HEK293 (cell line): ENCODE results near the gene TPH1.

Source experiments
- CTCF ChIA-PET: fragments of 350-600 bp; formaldehyde crosslinking; extraction: SDS; loops from one replicate; lab custom pipeline; 2021; ENCODE audit warnings: antibody characterized with exemption; lab: Yijun Ruan, JAX
- POLR2A ChIA-PET: fragments of 300-600 bp; formaldehyde crosslinking; extraction: SDS; loops from one replicate; lab custom pipeline; 2020; ENCODE audit warnings: antibody characterized with exemption, inconsistent platforms; lab: Yijun Ruan, JAX
- H3K27ac ChIP-seq: fragments of 200-500 bp; sonication (Bioruptor generic); 2 replicates; pipeline ENCODE4 v1.5.1; 2014; ENCODE audit warnings: low read depth, low read length, control low read depth, inconsistent platforms; ENCODE audit errors: extremely low read depth
- H3K36me3 ChIP-seq, 2 experiments: fragments of 200-500 bp in 1 of 2; sonication (Bioruptor generic) in 1 of 2; 1 replicate in 1 of 2; 2 replicates in 1 of 2; pipeline ENCODE4 v1.5.1; 2014 to 2017; ENCODE audit warnings: inconsistent platforms in 2 of 2, low read length in 2 of 2; ENCODE audit not compliant: control insufficient read depth in 2 of 2, insufficient read depth in 1 of 2
- H3K4me1 ChIP-seq: fragments of 200-500 bp; sonication (Bioruptor generic); 2 replicates; pipeline ENCODE4 v1.5.1; 2014; ENCODE audit warnings: mild to moderate bottlenecking, low read length, inconsistent platforms; ENCODE audit not compliant: control insufficient read depth, insufficient read depth
- H3K4me3 ChIP-seq: 2 replicates; pipeline ENCODE4 v1.5.1; 2011; ENCODE audit warnings: low read depth, mild to moderate bottlenecking, control low read depth, low read length, moderate library complexity
- H3K9me3 ChIP-seq: fragments of 200-500 bp; sonication (Bioruptor generic); 2 replicates; pipeline ENCODE4 v1.5.1; 2014; ENCODE audit warnings: low read depth, low read length, inconsistent platforms; ENCODE audit not compliant: control insufficient read depth, insufficient read depth
- ATF2 ChIP-seq: fragments of 450-650 bp; formaldehyde crosslinking; IDR thresholded peaks from 2 replicates; pipeline ENCODE4 v1.5.1; 2016; ENCODE audit warnings: missing biosample characterization, missing genetic modification characterization, low read depth
- CTCF ChIP-seq: fragments of 450-650 bp; formaldehyde crosslinking; IDR thresholded peaks from 2 replicates; pipeline ENCODE4 v1.5.1; 2016; ENCODE audit warnings: missing biosample characterization, missing genetic modification characterization
- OSR2 ChIP-seq: fragments of 450-650 bp; formaldehyde crosslinking; IDR thresholded peaks from 2 replicates; pipeline ENCODE4 v1.5.1; 2016; ENCODE audit warnings: missing biosample characterization, missing genetic modification characterization
- SP2 ChIP-seq: fragments of 450-650 bp; formaldehyde crosslinking; IDR thresholded peaks from 2 replicates; pipeline ENCODE4 v1.5.1; 2016; ENCODE audit warnings: missing biosample characterization, missing genetic modification characterization
- TSHZ1 ChIP-seq: fragments of 450-650 bp; formaldehyde crosslinking; IDR thresholded peaks from 2 replicates; pipeline ENCODE4 v1.5.1; 2016; ENCODE audit warnings: missing biosample characterization, missing genetic modification characterization, borderline replicate concordance
- ZFP3 ChIP-seq: fragments of 450-650 bp; formaldehyde crosslinking; IDR thresholded peaks from 2 replicates; pipeline ENCODE4 v1.5.1; 2016; ENCODE audit warnings: low read depth, missing biosample characterization, missing genetic modification characterization
- ZNF155 ChIP-seq: fragments of 450-650 bp; formaldehyde crosslinking; IDR thresholded peaks from 2 replicates; pipeline ENCODE4 v1.5.1; 2016; ENCODE audit warnings: missing biosample characterization, missing genetic modification characterization
- ZNF274 ChIP-seq, 2 experiments: fragments of 200-500 bp in 1 of 2; fragments of 450-650 bp in 1 of 2; sonication (Bioruptor generic) in 1 of 2; formaldehyde crosslinking in 1 of 2; IDR thresholded peaks; 2 replicates each; pipeline versions ENCODE4 v1.5.1 to v1.6.1; 2014 to 2016; ENCODE audit warnings: borderline replicate concordance in 1 of 2, inconsistent platforms in 1 of 2, low read length in 1 of 2, missing biosample characterization in 1 of 2, missing genetic modification characterization in 1 of 2
- ZNF311 ChIP-seq: fragments of 450-650 bp; formaldehyde crosslinking; IDR thresholded peaks from 2 replicates; pipeline ENCODE4 v1.5.1; 2017; ENCODE audit warnings: missing biosample characterization, missing genetic modification characterization, borderline replicate concordance
- ZNF404 ChIP-seq: fragments of 450-650 bp; formaldehyde crosslinking; IDR thresholded peaks from 2 replicates; pipeline ENCODE4 v1.5.1; 2017; ENCODE audit warnings: missing biosample characterization, missing genetic modification characterization
- ZNF473 ChIP-seq: fragments of 450-650 bp; formaldehyde crosslinking; IDR thresholded peaks from 2 replicates; pipeline ENCODE4 v1.5.1; 2017; ENCODE audit warnings: missing biosample characterization, missing genetic modification characterization
- ZNF510 ChIP-seq: fragments of 450-650 bp; formaldehyde crosslinking; IDR thresholded peaks from 2 replicates; pipeline ENCODE4 v1.5.1; 2018; ENCODE audit warnings: mild to moderate bottlenecking, missing genetic modification characterization, missing biosample characterization; ENCODE audit not compliant: insufficient replicate concordance
- ZNF521 ChIP-seq: fragments of 450-650 bp; formaldehyde crosslinking; IDR thresholded peaks from 2 replicates; pipeline ENCODE4 v1.5.1; 2017; ENCODE audit warnings: missing biosample characterization, mild to moderate bottlenecking, missing genetic modification characterization
- ZNF549 ChIP-seq: fragments of 450-650 bp; IDR thresholded peaks from 2 replicates; pipeline ENCODE4 v1.5.1; 2018; ENCODE audit warnings: missing biosample characterization, missing genetic modification characterization, mild to moderate bottlenecking, inconsistent platforms, moderate library complexity
- ZNF670 ChIP-seq: fragments of 450-650 bp; formaldehyde crosslinking; IDR thresholded peaks from 2 replicates; pipeline ENCODE4 v1.5.1; 2016; ENCODE audit warnings: missing biosample characterization, missing genetic modification characterization, low read depth
- ZSCAN16 ChIP-seq: fragments of 450-650 bp; formaldehyde crosslinking; IDR thresholded peaks from 2 replicates; pipeline ENCODE4 v1.5.1; 2016; ENCODE audit warnings: missing biosample characterization, missing genetic modification characterization

TPH1 gene

GRCh38 chr11:18088966-18089365 lies 42.9 kb upstream of the TPH1 start:
- TF ChIP-seq SP2 (tag by site-specific recombination) (no peak), ZNF155 (no peak), ZNF549 (no peak), OSR2 (tag by site-specific recombination) (no peak), TSHZ1 (tag by site-specific recombination) (no peak), ZNF274 (IDR thresholded peaks at IDR 0.05; ENCODE audit: low read length) (no peak), ZNF274 (tag by site-specific recombination; IDR thresholded peaks at IDR 0.05; ENCODE audit: borderline replicate concordance) (no peak), ZNF311 (no peak)
- CTCF ChIA-PET, result interaction anchor here (0.6 to 2.1 kb wide), 2 partner anchors 15 to 484 kb away, joined by 3 to 13 read pairs; no protein-coding TSS in a partner anchor
- H3K27ac ChIP-seq, result no peak overlapping the region
- no peaks in the 10 kb centered on the region for H3K4me1 ChIP-seq
- H3K36me3 ChIP-seq, result peaks cover 12 to 92% of the 10 kb centered on the region in 2 experiments
- POLR2A ChIA-PET, result no interaction called here
- no peak overlapping the region for H3K4me3 ChIP-seq
- H3K9me3 ChIP-seq, result no peaks in the 10 kb centered on the region

- ChIA-PET POLR2A (no interaction called here), CTCF (interaction anchor here (2.1 kb wide), 1 partner anchor 16 kb away, joined by 13 read pairs; no protein-coding TSS in a partner anchor)
- Histone ChIP-seq H3K9me3 (no peaks in the 10 kb centered on the region), H3K27ac (no peak overlapping the region), H3K36me3 (peaks cover 12 to 92% of the 10 kb centered on the region in 2 experiments), H3K4me3 (no peak overlapping the region), H3K4me1 (no peaks in the 10 kb centered on the region)
- TF ChIP-seq ZFP3 (no peak), ZNF510 (no peak), ZNF521 (tag by site-specific recombination) (no peak), ZNF311 (no peak), ZSCAN16 (tag by site-specific recombination) (no peak), CTCF (no peak), ZNF404 (tag by site-specific recombination) (no peak), ZNF473 (tag by site-specific recombination) (no peak), ZNF670 (tag by site-specific recombination) (no peak), ATF2 (tag by site-specific recombination) (no peak)
Measured at GRCh38 chr11:18088366-18088765, 42.3 kb upstream of the TPH1 start.
